ENCODE measurements around the gene PRDM5.

DNA sequence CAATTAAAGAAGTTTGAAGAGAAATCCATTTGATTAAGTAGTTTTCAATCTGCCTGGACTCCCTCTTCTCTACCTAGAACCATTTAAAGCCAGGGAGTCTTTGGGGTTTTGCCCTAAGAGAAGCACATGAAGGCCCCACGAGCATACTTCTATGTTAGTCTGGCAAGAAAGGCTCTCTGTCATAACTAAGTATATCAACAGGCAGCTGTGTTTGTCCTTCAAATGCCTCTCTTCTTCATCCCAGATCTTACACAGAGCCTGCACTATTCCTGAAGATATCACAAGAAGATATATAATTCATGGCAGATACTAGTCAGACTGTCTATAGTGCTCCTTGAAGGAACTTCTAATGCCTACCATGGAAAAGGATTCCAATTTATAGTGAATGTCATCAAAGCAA lies 206.2 kb downstream of the PRDM5 start:
- TF ChIP-seq NFIC (IDR thresholded peaks at IDR 0.05) (no peak), EP300 (IDR thresholded peaks at IDR 0.05; ENCODE audit: borderline replicate concordance) (no peak), FOXM1 (IDR thresholded peaks at IDR 0.05; ENCODE audit: borderline replicate concordance, low read depth) (no peak), YY1 (IDR thresholded peaks at IDR 0.05; ENCODE audit: low read depth) (no peak), CREB1 (IDR thresholded peaks at IDR 0.05; ENCODE audit: low read depth) (no peak)
- TF ChIP-seq, protein P1, sequence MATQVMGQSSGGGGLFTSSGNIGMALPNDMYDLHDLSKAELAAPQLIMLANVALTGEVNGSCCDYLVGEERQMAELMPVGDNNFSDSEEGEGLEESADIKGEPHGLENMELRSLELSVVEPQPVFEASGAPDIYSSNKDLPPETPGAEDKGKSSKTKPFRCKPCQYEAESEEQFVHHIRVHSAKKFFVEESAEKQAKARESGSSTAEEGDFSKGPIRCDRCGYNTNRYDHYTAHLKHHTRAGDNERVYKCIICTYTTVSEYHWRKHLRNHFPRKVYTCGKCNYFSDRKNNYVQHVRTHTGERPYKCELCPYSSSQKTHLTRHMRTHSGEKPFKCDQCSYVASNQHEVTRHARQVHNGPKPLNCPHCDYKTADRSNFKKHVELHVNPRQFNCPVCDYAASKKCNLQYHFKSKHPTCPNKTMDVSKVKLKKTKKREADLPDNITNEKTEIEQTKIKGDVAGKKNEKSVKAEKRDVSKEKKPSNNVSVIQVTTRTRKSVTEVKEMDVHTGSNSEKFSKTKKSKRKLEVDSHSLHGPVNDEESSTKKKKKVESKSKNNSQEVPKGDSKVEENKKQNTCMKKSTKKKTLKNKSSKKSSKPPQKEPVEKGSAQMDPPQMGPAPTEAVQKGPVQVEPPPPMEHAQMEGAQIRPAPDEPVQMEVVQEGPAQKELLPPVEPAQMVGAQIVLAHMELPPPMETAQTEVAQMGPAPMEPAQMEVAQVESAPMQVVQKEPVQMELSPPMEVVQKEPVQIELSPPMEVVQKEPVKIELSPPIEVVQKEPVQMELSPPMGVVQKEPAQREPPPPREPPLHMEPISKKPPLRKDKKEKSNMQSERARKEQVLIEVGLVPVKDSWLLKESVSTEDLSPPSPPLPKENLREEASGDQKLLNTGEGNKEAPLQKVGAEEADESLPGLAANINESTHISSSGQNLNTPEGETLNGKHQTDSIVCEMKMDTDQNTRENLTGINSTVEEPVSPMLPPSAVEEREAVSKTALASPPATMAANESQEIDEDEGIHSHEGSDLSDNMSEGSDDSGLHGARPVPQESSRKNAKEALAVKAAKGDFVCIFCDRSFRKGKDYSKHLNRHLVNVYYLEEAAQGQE (IDR thresholded peaks at IDR 0.05; ENCODE audit: low read depth) = no peak
- TF ChIP-seq, protein P2, sequence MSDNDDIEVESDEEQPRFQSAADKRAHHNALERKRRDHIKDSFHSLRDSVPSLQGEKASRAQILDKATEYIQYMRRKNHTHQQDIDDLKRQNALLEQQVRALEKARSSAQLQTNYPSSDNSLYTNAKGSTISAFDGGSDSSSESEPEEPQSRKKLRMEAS (IDR thresholded peaks at IDR 0.05) = no peak
